Measurements from ENCODE around the gene NPAS3. TPM values are rescaled to one million over a fixed set of nuclear protein-coding genes. Genes with fewer than 3 reads are reported as not detected.

Gene NPAS3
- total and polyA plus RNA-seq, 2 of the 8 experiments (the other 6 are each of a cell fraction or from before 2014, with no cell fraction given): 0.11 to 0.60 TPM

DNA sequence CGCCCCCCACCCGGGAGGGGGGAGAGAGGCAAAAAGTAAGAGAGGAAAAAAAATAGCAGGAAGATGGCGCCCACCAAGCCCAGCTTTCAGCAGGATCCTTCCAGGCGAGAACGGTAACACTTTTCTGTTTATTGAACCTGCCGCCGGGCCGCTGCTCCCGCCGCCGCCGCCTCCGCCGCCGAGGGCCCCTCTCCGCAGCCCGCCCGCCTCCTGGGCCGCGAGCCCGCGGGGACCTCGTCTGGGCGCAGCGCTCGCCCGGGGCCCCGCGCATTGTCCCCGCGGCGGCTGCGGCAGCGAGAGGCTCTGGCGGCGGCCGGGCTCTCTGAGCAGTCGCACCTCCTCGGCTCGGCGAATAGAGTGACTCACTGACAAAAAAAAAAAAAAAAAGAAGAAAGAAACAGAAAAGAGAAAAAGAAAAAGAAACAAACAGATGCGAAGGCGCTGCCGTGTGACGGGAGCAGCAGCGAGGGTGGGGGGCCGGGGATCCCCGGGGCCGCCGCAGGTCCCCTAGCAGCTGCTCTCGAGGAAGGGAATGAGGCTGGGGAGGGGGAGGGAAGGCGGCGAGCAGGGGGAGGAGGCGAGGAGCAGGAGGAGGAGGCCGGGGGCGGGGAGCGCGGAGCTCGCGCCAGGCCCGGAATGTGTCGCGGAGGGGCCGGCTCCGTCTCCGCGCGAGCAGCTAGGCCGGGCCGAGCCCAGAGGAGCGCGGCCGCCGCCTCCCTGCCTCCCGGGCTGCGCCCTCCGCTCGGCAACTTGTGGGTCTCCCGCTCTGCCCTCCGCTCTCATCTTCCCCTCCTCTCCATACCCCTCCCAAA lies 781 bp downstream of the NPAS3 start (continued):
- TF ChIP-seq JUN (IDR thresholded peaks at IDR 0.05; ENCODE audit: low read depth, low read length): no peak
- TF ChIP-seq POLR2AphosphoS5 (IDR thresholded peaks at IDR 0.05; ENCODE audit: low read depth, low read length): no peak; the same call in 1 of the 2 replicates
- no peak for TF ChIP-seq BCL11A (IDR thresholded peaks at IDR 0.05; ENCODE audit: low read depth in 2 of 2, low read length in 2 of 2)
- TF ChIP-seq KDM4A (IDR thresholded peaks at IDR 0.05; ENCODE audit: low read depth, low read length, severe bottlenecking): peak; percentile 47
- TF ChIP-seq, protein P1, sequence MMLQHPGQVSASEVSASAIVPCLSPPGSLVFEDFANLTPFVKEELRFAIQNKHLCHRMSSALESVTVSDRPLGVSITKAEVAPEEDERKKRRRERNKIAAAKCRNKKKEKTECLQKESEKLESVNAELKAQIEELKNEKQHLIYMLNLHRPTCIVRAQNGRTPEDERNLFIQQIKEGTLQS (IDR thresholded peaks at IDR 0.05; ENCODE audit: insufficient read depth, low read depth, low read length): no peak
- TF ChIP-seq EGR1 (IDR thresholded peaks at IDR 0.05; ENCODE audit: borderline replicate concordance, low read depth, low read length): peak; percentile 11; the same call in 1 of the 2 replicates
- no peak for TF ChIP-seq CTBP2 (IDR thresholded peaks at IDR 0.05; ENCODE audit: borderline replicate concordance, insufficient read depth, insufficient read length, low read length)
- TF ChIP-seq, protein P2, sequence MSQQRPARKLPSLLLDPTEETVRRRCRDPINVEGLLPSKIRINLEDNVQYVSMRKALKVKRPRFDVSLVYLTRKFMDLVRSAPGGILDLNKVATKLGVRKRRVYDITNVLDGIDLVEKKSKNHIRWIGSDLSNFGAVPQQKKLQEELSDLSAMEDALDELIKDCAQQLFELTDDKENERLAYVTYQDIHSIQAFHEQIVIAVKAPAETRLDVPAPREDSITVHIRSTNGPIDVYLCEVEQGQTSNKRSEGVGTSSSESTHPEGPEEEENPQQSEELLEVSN (IDR thresholded peaks at IDR 0.05): no peak
- 0 out of 4 replicates have a peak, but pooled peaks have one; percentile 11 to 35 for TF ChIP-seq SIN3A (conservative IDR thresholded peaks at IDR 0.05 in 1 of 2, IDR thresholded peaks at IDR 0.05 in 1 of 2; ENCODE audit: low read depth in 1 of 2, low read length in 2 of 2)
- TF ChIP-seq GABPA (IDR thresholded peaks at IDR 0.05; ENCODE audit: borderline replicate concordance, insufficient read depth, low read length): no peak
- TF ChIP-seq ZNF274 (IDR thresholded peaks at IDR 0.05; ENCODE audit: borderline replicate concordance, extremely low read depth, low read length): no peak
- no peak for TF ChIP-seq HDAC2 (IDR thresholded peaks at IDR 0.05; ENCODE audit: borderline replicate concordance in 1 of 2, low read depth in 2 of 2, low read length in 2 of 2)
- peak; percentile 57 for TF ChIP-seq PHF8 (conservative IDR thresholded peaks at IDR 0.05; ENCODE audit: low read depth, low read length)
- no peak for TF ChIP-seq FOSL1 (IDR thresholded peaks at IDR 0.05; ENCODE audit: insufficient read depth, low read depth, low read length)
- TF ChIP-seq POLR2A (IDR thresholded peaks at IDR 0.05; ENCODE audit: control extremely low read depth in 1 of 2, low read depth in 2 of 2, low read length in 2 of 2): peak in 1 of 2 experiments; percentile 4; a peak in 1 of 3 replicates
- no peak for TF ChIP-seq BACH1 (IDR thresholded peaks at IDR 0.05; ENCODE audit: low read length)
- no peak for TF ChIP-seq GTF2F1 (IDR thresholded peaks at IDR 0.05; ENCODE audit: borderline replicate concordance, low read depth, low read length)
- no peak for TF ChIP-seq TAF7 (optimal IDR thresholded peaks at IDR 0.05; ENCODE audit: borderline replicate concordance, low read depth, low read length)
- peak; percentile 74 for TF ChIP-seq TEAD4 (IDR thresholded peaks at IDR 0.05; ENCODE audit: low read depth, low read length)
- TF ChIP-seq TAF1 (IDR thresholded peaks at IDR 0.05; ENCODE audit: low read depth, low read length): peak; percentile 52; the same call in 1 of the 2 replicates
- TF ChIP-seq EZH2 (IDR thresholded peaks at IDR 0.05; ENCODE audit: low read depth, low read length, severe bottlenecking): no peak
- TF ChIP-seq CBX5 (IDR thresholded peaks at IDR 0.05; ENCODE audit: low read depth, low read length): no peak

Data from H1 (cell line).